SK-N-SH treated with all-trans-retinoic acid at 6 μM for 48 hours (cell line): ENCODE measurements around the gene TGFBR2.

Experiments
- ATAC-seq: fragments of 200-7000 bp; cut with Tn5 transposase; 3 replicates; pipeline ENCODE4 v1.9.1; 2020; ENCODE audit warnings: mild to moderate bottlenecking, moderate library complexity
- ARNTL ChIP-seq: fragments of 450-650 bp; formaldehyde crosslinking; IDR thresholded peaks from 2 replicates; pipeline ENCODE4 v1.5.0; 2020; ENCODE audit warnings: low read depth, mild to moderate bottlenecking, moderate library complexity, borderline replicate concordance
- BACH2 ChIP-seq: fragments of 250-450 bp; sonication (Bioruptor Pico); IDR thresholded peaks from 2 replicates; pipeline ENCODE4 v1.9.0; 2021; ENCODE audit warnings: mild to moderate bottlenecking, borderline replicate concordance
- CREB5 ChIP-seq: fragments of 250-450 bp; sonication (Bioruptor Pico); IDR thresholded peaks from 2 replicates; pipeline ENCODE4 v1.5.1; 2020; ENCODE audit warnings: low read depth, mild to moderate bottlenecking, moderate library complexity
- ESRRG ChIP-seq: fragments of 250-450 bp; sonication (Bioruptor Pico); IDR thresholded peaks from 2 replicates; pipeline ENCODE4 v1.6.1; 2021; ENCODE audit warnings: mild to moderate bottlenecking
- GLIS3 ChIP-seq: fragments of 250-450 bp; sonication (Bioruptor Pico); IDR thresholded peaks from 2 replicates; pipeline ENCODE4 v1.5.0; 2020; ENCODE audit warnings: mild to moderate bottlenecking, moderate library complexity
- ISL1 ChIP-seq: fragments of 250-450 bp; sonication (Bioruptor Pico); IDR thresholded peaks from 2 replicates; pipeline ENCODE4 v2.1.2; 2022; ENCODE audit warnings: mild to moderate bottlenecking, moderate library complexity
- PPARA ChIP-seq: fragments of 250-450 bp; sonication (Bioruptor Pico); IDR thresholded peaks from 2 replicates; pipeline ENCODE4 v1.5.0; 2020; ENCODE audit warnings: mild to moderate bottlenecking, borderline replicate concordance
- RARB ChIP-seq: fragments of 250-450 bp; sonication (Bioruptor Pico); IDR thresholded peaks from 2 replicates; pipeline ENCODE4 v1.8.0; 2021; ENCODE audit warnings: mild to moderate bottlenecking, moderate library complexity
- SNAI2 ChIP-seq: fragments of 250-450 bp; sonication (Bioruptor Pico); IDR thresholded peaks from 2 replicates; pipeline ENCODE4 v1.5.0; 2020; ENCODE audit warnings: mild to moderate bottlenecking, moderate library complexity
- TCF4 ChIP-seq: fragments of 250-450 bp; sonication (Bioruptor Pico); IDR thresholded peaks from 2 replicates; pipeline ENCODE4 v1.8.0; 2021; ENCODE audit warnings: mild to moderate bottlenecking, moderate library complexity, borderline replicate concordance
- TOX ChIP-seq: fragments of 250-450 bp; sonication (Bioruptor Pico); IDR thresholded peaks from 2 replicates; pipeline ENCODE4 v1.8.0; 2021; ENCODE audit warnings: mild to moderate bottlenecking, moderate library complexity, borderline replicate concordance
- ZC3H10 ChIP-seq: fragments of 250-450 bp; sonication (Bioruptor Pico); IDR thresholded peaks from 2 replicates; pipeline ENCODE4 v1.5.1; 2021; ENCODE audit warnings: mild to moderate bottlenecking, moderate library complexity
- ZFP3 ChIP-seq: fragments of 250-450 bp; sonication (Bioruptor Pico); IDR thresholded peaks from 2 replicates; pipeline ENCODE4 v1.5.0; 2020; ENCODE audit warnings: mild to moderate bottlenecking, moderate library complexity
- ZFP30 ChIP-seq: fragments of 450-650 bp; formaldehyde crosslinking; IDR thresholded peaks from 2 replicates; pipeline ENCODE4 v1.5.0; 2022; ENCODE audit warnings: mild to moderate bottlenecking, moderate library complexity
- ZNF565 ChIP-seq: fragments of 450-650 bp; formaldehyde crosslinking; conservative IDR thresholded peaks from 2 replicates; pipeline ENCODE4 v1.5.0; 2020; ENCODE audit warnings: low read depth, mild to moderate bottlenecking, moderate library complexity
- ZNF70 ChIP-seq: fragments of 450-650 bp; formaldehyde crosslinking; IDR thresholded peaks from 2 replicates; pipeline ENCODE4 v1.5.0; 2020; ENCODE audit warnings: mild to moderate bottlenecking, moderate library complexity
- ZNF8 ChIP-seq: fragments of 450-650 bp; formaldehyde crosslinking; IDR thresholded peaks from 2 replicates; pipeline ENCODE4 v1.5.0; 2020; ENCODE audit warnings: mild to moderate bottlenecking, moderate library complexity
- TF ChIP-seq, protein P1 (sequence below): fragments of 250-450 bp; sonication (Bioruptor Pico); IDR thresholded peaks from 2 replicates; pipeline ENCODE4 v1.5.0; 2020; ENCODE audit warnings: mild to moderate bottlenecking, moderate library complexity
- TF ChIP-seq, protein P2 (sequence below): fragments of 250-450 bp; sonication (Bioruptor Pico); IDR thresholded peaks from 2 replicates; pipeline ENCODE4 v1.8.0; 2021; ENCODE audit warnings: low read depth, mild to moderate bottlenecking, moderate library complexity, borderline replicate concordance

TGFBR2 gene

DNA sequence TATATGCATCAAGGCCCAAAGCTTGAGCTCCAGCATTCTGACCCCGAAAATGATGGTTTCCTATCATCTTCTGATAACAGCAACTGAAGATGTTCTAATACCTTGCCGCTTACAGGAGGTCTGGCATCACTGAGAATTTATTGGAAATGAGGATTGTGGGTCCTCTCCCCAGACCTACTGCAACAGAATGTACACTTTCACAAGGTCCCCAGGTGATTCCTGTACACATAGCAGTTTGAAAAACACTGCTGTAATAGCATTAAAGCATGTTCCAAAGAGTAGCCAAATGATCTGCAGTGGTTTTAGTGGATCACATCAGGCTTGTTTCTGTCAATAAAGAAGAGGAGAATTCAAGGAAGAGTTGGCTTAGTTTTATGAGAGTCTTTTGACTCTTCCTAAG is 11.3 kb downstream of the TGFBR2 start (continued):
- TF ChIP-seq, protein P1, sequence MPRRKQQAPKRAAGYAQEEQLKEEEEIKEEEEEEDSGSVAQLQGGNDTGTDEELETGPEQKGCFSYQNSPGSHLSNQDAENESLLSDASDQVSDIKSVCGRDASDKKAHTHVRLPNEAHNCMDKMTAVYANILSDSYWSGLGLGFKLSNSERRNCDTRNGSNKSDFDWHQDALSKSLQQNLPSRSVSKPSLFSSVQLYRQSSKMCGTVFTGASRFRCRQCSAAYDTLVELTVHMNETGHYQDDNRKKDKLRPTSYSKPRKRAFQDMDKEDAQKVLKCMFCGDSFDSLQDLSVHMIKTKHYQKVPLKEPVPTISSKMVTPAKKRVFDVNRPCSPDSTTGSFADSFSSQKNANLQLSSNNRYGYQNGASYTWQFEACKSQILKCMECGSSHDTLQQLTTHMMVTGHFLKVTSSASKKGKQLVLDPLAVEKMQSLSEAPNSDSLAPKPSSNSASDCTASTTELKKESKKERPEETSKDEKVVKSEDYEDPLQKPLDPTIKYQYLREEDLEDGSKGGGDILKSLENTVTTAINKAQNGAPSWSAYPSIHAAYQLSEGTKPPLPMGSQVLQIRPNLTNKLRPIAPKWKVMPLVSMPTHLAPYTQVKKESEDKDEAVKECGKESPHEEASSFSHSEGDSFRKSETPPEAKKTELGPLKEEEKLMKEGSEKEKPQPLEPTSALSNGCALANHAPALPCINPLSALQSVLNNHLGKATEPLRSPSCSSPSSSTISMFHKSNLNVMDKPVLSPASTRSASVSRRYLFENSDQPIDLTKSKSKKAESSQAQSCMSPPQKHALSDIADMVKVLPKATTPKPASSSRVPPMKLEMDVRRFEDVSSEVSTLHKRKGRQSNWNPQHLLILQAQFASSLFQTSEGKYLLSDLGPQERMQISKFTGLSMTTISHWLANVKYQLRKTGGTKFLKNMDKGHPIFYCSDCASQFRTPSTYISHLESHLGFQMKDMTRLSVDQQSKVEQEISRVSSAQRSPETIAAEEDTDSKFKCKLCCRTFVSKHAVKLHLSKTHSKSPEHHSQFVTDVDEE (CRISPR knock-in tag), result no peak
- TF ChIP-seq ESRRG (CRISPR knock-in tag) (no peak), ZNF8 (CRISPR knock-in tag) (no peak), SNAI2 (CRISPR knock-in tag) (no peak), ZC3H10 (no peak), TOX (CRISPR knock-in tag) (no peak), ZNF565 (CRISPR knock-in tag) (no peak)

DNA sequence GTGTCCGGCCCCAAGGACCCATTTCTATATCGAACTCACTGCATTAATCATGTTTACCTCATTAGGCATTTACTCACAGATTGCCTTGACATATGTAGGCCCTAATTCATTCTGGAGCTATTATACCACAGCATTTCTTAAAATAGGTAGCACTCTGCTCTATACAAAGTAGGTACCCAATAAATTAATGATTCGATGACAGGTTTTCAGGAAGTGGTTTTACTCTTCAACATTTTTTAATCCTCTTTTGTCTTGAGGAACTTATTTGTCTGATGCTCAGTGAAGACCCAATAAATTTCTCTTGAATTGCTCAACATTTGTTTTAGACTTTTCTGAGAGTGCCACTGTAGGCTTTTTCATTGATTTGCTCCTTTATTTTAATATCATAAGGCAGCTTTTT is 12.1 kb downstream of the TGFBR2 start:
- ATAC-seq, result no peak
- no peak for TF ChIP-seq ESRRG (CRISPR knock-in tag)
- no peak for TF ChIP-seq GLIS3 (CRISPR knock-in tag)
- TF ChIP-seq ZFP3 (CRISPR knock-in tag), result no peak
- TF ChIP-seq ZNF8 (CRISPR knock-in tag), result no peak
- TF ChIP-seq ZNF565 (CRISPR knock-in tag), result no peak
- TF ChIP-seq ISL1 (CRISPR knock-in tag), result no peak
- TF ChIP-seq CREB5 (CRISPR knock-in tag), result no peak
- TF ChIP-seq BACH2, result no peak
- TF ChIP-seq, protein P2, sequence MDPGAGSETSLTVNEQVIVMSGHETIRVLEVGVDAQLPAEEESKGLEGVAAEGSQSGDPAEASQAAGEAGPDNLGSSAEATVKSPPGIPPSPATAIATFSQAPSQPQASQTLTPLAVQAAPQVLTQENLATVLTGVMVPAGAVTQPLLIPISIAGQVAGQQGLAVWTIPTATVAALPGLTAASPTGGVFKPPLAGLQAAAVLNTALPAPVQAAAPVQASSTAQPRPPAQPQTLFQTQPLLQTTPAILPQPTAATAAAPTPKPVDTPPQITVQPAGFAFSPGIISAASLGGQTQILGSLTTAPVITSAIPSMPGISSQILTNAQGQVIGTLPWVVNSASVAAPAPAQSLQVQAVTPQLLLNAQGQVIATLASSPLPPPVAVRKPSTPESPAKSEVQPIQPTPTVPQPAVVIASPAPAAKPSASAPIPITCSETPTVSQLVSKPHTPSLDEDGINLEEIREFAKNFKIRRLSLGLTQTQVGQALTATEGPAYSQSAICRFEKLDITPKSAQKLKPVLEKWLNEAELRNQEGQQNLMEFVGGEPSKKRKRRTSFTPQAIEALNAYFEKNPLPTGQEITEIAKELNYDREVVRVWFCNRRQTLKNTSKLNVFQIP (CRISPR knock-in tag), result no peak
- TF ChIP-seq TCF4 (CRISPR knock-in tag), result no peak
- TF ChIP-seq ZNF70 (CRISPR knock-in tag), result no peak
- TF ChIP-seq ZFP30 (CRISPR knock-in tag), result no peak
- no peak for TF ChIP-seq TOX (CRISPR knock-in tag)
- no peak for TF ChIP-seq SNAI2 (CRISPR knock-in tag)
- TF ChIP-seq ZC3H10, result no peak

GRCh38 chr3:30619318-30619717 is 12.9 kb downstream of the TGFBR2 start:
- ATAC-seq, result no peak

More at GRCh38 chr3:30619318-30619717, 12.9 kb downstream of the TGFBR2 start:
- no peak for TF ChIP-seq PPARA (CRISPR knock-in tag)
- TF ChIP-seq, protein P1 (CRISPR knock-in tag), result no peak
- no peak for TF ChIP-seq ZC3H10
- TF ChIP-seq ZNF8 (CRISPR knock-in tag), result no peak
- TF ChIP-seq RARB (CRISPR knock-in tag), result no peak
- TF ChIP-seq ZNF565 (CRISPR knock-in tag), result no peak
- no peak for TF ChIP-seq ARNTL (CRISPR knock-in tag)
- no peak for TF ChIP-seq ZFP30 (CRISPR knock-in tag)
- no peak for TF ChIP-seq TOX (CRISPR knock-in tag)
- no peak for TF ChIP-seq ISL1 (CRISPR knock-in tag)
- no peak for TF ChIP-seq ZFP3 (CRISPR knock-in tag)
- TF ChIP-seq, all 23 proteins: peak for 0
